OCI-LY3 (cell line): ENCODE measurements around the gene DPP6.

ENCODE experiments used
- H2AFZ ChIP-seq: fragments of 200-600, 300-600 bp; shearing (Covaris generic); 2 replicates; pipeline ENCODE4 v1.6.0; 2014; ENCODE audit warnings: antibody characterized with exemption, low read depth, low read length
- H3K27ac ChIP-seq: fragments of 200-600, 300-600 bp; sonication (generic); 2 replicates; pipeline ENCODE4 v1.5.1; 2014; ENCODE audit warnings: mild to moderate bottlenecking, low read length, moderate library complexity, mixed read lengths
- H3K27me3 ChIP-seq: fragments of 200-600, 300-600 bp; sonication (generic); 2 replicates; pipeline ENCODE4 v1.6.1; 2014; ENCODE audit warnings: low read depth, low read length, mixed read lengths
- H3K36me3 ChIP-seq: fragments of 200-600, 300-600 bp; sonication (generic); replicated peaks from 2 replicates; pipeline ENCODE3; 2014; ENCODE audit warnings: low read depth, low read length, mixed read lengths
- H3K4me1 ChIP-seq: fragments of 300-600, 200-600 bp; sonication (generic); 2 replicates; pipeline ENCODE4 v1.6.1; 2014; ENCODE audit warnings: low read length, mixed read lengths
- H3K4me2 ChIP-seq: fragments of 200-600, 300-600 bp; sonication (generic); 2 replicates; pipeline ENCODE4 v1.6.1; 2014; ENCODE audit warnings: low read length, mixed read lengths
- H3K4me3 ChIP-seq: fragments of 300-600, 200-600 bp; sonication (generic); 2 replicates; pipeline ENCODE4 v1.5.1; 2014; ENCODE audit warnings: antibody characterized with exemption, mild to moderate bottlenecking, low read length, moderate library complexity
- H3K79me2 ChIP-seq: fragments of 300-600, 200-600 bp; shearing (Covaris generic); 2 replicates; pipeline ENCODE4 v1.6.1; 2014; ENCODE audit warnings: mild to moderate bottlenecking, low read length, mixed read lengths
- H3K9ac ChIP-seq: fragments of 300-600, 200-600 bp; shearing (Covaris generic); 2 replicates; pipeline ENCODE4 v1.6.0; 2014; ENCODE audit warnings: mild to moderate bottlenecking, low read length, moderate library complexity
- H3K9me3 ChIP-seq: fragments of 200-600, 300-600 bp; shearing (Covaris generic); 2 replicates; pipeline ENCODE4 v1.6.1; 2014; ENCODE audit warnings: low read length, mixed read lengths; ENCODE audit not compliant: insufficient read depth
- H4K20me1 ChIP-seq: fragments of 200-600, 300-600 bp; sonication (generic); 2 replicates; pipeline ENCODE4 v1.6.1; 2016; ENCODE audit warnings: low read length, mixed read lengths; ENCODE audit not compliant: insufficient read depth
- EZH2phosphoT487 ChIP-seq: fragments of 200-600 bp; shearing (Covaris generic); IDR thresholded peaks from 2 replicates; pipeline ENCODE4 v1.6.1; 2018; ENCODE audit warnings: antibody characterized with exemption, mixed run types, low read depth
- TF ChIP-seq, protein P1 (sequence below): fragments of 200-600, 300-600 bp; sonication (generic); IDR thresholded peaks from 2 replicates; pipeline ENCODE4 v1.5.1; 2014; ENCODE audit warnings: antibody characterized with exemption, low read length, low read depth

Gene DPP6

DNA sequence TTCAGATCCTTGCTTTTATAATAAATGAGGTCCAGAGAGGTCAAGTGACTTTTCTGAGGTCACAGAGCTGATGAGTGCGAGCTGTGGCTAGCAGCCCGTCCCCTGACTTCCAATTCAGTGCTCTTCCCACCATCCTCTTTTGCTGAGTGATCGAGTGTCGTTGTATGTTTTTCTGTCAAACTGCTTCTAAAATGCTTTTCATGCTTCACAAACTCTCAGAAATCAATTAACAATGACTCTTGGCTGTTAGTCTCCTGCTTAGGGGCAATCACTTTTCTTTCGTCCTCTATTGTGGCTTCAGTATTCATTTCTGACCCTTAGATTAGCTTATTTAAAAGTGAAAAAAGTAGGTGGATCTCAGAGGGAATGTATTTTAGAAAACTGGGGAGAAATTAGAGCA, 423.7 kb downstream of the DPP6 start:
- H3K9ac ChIP-seq, result no peak overlapping the region
- no peaks in the 10 kb centered on the region for H3K79me2 ChIP-seq
- no peaks in the 10 kb centered on the region for H3K36me3 ChIP-seq
- no peaks in the 10 kb centered on the region; the same call in 1 of the 2 replicates for H3K4me1 ChIP-seq
- no peaks in the 10 kb centered on the region for H4K20me1 ChIP-seq
- H3K4me3 ChIP-seq, result no peak overlapping the region
- no peaks in the 10 kb centered on the region for H3K9me3 ChIP-seq
- no peak for TF ChIP-seq EZH2phosphoT487
- TF ChIP-seq, protein P1, sequence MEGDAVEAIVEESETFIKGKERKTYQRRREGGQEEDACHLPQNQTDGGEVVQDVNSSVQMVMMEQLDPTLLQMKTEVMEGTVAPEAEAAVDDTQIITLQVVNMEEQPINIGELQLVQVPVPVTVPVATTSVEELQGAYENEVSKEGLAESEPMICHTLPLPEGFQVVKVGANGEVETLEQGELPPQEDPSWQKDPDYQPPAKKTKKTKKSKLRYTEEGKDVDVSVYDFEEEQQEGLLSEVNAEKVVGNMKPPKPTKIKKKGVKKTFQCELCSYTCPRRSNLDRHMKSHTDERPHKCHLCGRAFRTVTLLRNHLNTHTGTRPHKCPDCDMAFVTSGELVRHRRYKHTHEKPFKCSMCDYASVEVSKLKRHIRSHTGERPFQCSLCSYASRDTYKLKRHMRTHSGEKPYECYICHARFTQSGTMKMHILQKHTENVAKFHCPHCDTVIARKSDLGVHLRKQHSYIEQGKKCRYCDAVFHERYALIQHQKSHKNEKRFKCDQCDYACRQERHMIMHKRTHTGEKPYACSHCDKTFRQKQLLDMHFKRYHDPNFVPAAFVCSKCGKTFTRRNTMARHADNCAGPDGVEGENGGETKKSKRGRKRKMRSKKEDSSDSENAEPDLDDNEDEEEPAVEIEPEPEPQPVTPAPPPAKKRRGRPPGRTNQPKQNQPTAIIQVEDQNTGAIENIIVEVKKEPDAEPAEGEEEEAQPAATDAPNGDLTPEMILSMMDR, result no peak
- no peaks in the 10 kb centered on the region for H3K27me3 ChIP-seq
- H2AFZ ChIP-seq, result no peak overlapping the region
- no peak overlapping the region for H3K4me2 ChIP-seq
- no peak overlapping the region for H3K27ac ChIP-seq

DNA sequence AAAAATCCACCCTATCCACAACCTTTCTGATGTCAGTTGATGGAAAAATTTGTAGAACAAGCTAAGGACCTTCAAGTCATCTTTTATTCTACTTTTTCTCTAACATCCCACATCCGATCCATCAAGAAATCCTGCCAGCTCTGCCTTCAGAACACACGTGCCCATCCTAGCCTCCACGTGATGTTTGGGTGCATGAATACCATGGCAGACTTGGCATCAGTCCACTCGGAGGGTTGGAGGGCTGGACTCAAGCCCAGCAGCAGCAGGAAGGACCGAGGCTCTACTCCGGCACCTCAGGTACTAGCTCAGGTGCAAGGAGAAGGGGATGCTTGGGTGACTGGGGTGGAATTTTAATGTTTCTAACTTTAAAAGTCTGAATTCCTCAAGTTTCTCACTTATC, 428.6 kb downstream of the DPP6 start:
- Histone ChIP-seq H3K9ac (no peak overlapping the region), H3K36me3 (no peaks in the 10 kb centered on the region), H3K4me3 (no peak overlapping the region), H4K20me1 (no peaks in the 10 kb centered on the region), H3K4me1 (no peaks in the 10 kb centered on the region), H3K79me2 (no peaks in the 10 kb centered on the region), H3K27me3 (no peaks in the 10 kb centered on the region), H3K4me2 (no peak overlapping the region), H3K9me3 (no peaks in the 10 kb centered on the region), H2AFZ (no peak overlapping the region), H3K27ac (no peak overlapping the region)
- no peak for TF ChIP-seq EZH2phosphoT487
- TF ChIP-seq, protein P1, result no peak

DNA sequence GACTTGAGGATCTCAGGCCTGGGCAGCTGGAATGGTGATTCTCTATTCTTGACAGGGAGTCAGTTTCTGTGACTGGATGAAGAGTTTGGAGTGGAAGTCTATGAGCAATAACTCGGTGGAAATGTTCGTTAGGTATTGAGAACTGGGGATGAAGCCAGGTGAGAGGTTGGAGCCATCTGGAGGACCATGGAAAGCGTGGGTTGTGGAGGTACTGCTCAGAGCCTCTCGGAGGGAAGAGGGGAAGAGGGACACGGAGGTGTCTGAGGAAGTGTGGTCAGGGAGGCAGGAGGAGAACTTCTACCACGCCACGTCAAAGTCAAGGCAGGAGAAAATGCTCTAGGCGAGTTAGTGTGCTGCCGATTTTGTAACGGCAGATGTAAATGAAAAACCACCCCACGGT, 430.7 kb downstream of the DPP6 start:
- Histone ChIP-seq H3K9ac (no peak overlapping the region), H3K4me3 (no peak overlapping the region)
- TF ChIP-seq, protein P1, result no peak
- TF ChIP-seq EZH2phosphoT487, result no peak

DNA sequence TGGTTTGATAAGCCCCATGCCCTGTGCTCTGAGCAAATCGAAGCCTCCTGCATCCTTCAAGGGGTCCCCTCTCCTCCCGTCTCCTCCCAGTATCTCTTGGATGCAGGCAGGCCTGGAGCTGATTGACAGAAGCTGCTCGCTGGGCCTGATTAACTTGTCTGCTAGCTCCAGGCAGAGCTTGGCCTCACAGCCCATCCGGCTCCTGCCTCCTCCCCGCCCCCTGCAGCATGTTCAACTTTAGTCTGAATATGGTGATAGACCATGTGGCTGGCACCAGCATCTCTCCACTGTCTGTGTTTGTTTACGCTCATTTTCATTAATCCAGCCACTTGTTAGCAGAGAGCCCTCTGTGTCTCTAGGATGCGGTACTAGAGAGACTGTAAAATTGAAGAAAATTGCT, 432.2 kb downstream of the DPP6 start:
- no peaks in the 10 kb centered on the region for H4K20me1 ChIP-seq
- no peaks in the 10 kb centered on the region for H3K9me3 ChIP-seq
- H3K4me2 ChIP-seq, result no peak overlapping the region
- H3K36me3 ChIP-seq, result no peaks in the 10 kb centered on the region
- no peak overlapping the region for H3K4me3 ChIP-seq
- H3K4me1 ChIP-seq, result no peaks in the 10 kb centered on the region
- H3K27me3 ChIP-seq, result no peaks in the 10 kb centered on the region
- H3K9ac ChIP-seq, result no peak overlapping the region
- no peak overlapping the region for H3K27ac ChIP-seq
- no peak overlapping the region for H2AFZ ChIP-seq
- TF ChIP-seq, protein P1, result no peak
- H3K79me2 ChIP-seq, result no peaks in the 10 kb centered on the region

More for the DNA sequence above, 430.7 kb downstream of the DPP6 start:
- H3K27ac ChIP-seq, result no peak overlapping the region
- H3K36me3 ChIP-seq, result no peaks in the 10 kb centered on the region
- H2AFZ ChIP-seq, result no peak overlapping the region
- no peak overlapping the region for H3K4me2 ChIP-seq
- H3K9me3 ChIP-seq, result no peaks in the 10 kb centered on the region
- no peaks in the 10 kb centered on the region for H3K79me2 ChIP-seq
- H3K4me1 ChIP-seq, result no peaks in the 10 kb centered on the region
- no peaks in the 10 kb centered on the region for H4K20me1 ChIP-seq
- no peaks in the 10 kb centered on the region for H3K27me3 ChIP-seq
